SKM-1 treated with dmso at 0.1 percent for 144 hours (cell line): ENCODE data around the gene STAB2.
A peak's percentile ranks its signal among the peaks of the same experiment; 100 is the strongest.

Experiments used
- DNase-seq: peaks from one replicate; lab custom pipeline; 2025; ENCODE audit not compliant: unreplicated experiment; lab: John Stamatoyannopoulos, UW

The STAB2 gene

DNA sequence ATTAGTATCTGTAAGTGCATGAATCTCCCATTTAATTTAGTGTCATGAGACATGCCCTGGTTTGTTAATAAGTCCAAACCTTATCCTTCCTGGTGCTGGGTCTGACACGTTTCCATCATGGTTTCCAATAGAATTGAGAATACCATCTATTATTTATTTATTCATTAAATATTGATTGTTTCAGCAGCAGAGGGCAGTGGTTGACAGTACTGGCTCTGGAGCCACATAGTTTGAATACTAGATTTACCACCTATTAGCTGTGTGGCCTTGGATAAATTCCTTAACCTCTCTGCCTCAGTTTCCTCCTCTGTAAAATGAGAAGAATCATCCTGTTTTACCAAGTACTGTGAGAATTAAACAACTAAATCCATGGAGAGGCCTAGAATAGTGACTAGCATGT, 941 bp upstream of the STAB2 start:
- DNase-seq = no peak

DNA sequence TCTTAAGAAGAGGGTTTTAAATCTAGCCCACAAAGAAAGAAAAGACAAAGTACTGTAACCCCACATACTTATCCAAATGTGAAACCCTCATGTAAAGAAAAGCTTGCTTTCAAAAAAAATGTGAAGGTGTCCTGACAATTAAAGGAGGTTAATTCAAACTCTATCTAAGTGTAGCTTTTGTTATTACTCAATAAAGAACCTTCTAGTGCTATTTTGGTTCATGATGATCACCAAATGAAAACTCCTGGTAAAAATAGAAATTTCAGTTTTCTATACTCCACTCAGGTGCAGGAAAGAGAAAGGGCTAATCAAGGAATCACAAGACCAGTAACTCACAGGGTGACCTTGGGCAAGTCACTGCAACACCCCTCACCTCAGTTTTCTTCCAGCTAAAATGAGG, 1.6 kb downstream of the STAB2 start:
- DNase-seq = no peak

DNA sequence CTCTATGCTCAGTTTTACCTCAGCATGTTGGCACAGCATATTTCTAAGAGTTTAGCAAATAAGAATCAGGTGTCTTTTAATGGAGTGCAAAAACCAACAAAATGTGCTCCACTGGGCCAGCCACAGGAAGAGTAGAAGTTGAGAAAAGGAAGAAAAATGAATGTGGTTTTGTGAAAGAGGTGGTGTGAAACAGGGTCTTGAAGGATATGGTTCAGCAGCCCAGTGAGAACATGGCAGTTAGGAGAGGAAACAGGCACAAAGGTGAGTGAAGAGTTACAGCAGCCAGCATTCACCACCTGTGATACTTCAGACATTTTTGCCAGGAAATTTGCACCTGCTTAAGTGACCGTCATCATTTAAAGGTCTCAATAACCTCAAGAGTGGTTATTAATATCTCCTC, 2.4 kb downstream of the STAB2 start:
- DNase-seq = no peak

DNA sequence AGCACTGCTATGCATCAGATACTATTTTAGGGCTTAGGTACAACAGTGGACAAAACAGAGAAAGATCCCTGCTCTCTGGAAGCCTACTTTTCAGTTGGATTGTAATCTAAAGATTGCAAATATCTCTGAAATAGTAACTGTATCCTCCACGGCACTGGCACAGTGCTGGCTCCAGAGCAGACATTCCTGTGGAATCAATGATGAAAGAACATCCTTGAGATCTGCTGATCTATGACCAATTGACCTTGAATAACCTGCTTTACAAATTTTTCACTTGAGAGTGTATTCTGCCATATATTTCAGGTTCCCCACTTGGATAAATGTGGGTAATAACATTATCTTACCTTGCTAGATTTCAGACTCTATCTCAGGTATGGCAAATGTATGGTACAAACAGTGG, 3.2 kb downstream of the STAB2 start:
- no peak for DNase-seq

DNA sequence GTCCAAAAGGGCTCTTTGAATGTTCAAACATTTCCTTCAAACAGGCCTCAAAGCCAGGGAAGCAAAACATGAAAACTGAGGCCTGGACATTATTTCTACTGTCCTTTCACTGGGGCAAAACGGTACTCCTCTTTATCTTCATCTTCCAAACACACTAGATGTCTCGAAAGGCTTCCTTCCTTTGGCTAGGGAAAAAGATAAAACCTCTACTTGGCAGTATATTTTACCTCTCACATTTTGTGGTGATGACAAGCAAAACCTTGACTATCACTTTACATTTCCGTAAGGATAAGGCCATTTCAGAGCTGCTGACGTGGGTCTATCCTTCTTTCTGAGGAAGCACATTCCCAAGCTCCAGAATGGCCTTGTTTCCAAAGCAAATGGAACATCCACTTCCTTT, 9.9 kb downstream of the STAB2 start:
- no peak for DNase-seq

DNA sequence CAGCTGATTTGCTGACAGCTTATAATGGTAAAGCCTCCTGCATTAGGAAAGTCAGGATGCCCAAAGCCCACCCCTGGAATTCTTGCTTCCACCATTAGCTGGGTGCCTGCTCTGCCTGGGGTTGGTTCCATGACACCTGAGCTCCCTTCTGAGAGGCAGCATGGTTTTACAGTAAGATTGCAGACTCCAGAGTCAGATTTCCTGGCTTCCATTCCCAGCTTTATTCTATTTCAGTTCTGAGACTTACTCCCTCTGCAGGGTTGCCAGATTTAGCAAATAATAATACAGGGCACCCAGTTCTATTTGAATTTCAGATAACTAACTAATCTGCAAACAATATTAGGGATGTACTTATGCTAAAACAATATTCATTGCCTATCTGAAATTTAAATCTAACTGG, 12.2 kb downstream of the STAB2 start:
- no peak for DNase-seq

DNA sequence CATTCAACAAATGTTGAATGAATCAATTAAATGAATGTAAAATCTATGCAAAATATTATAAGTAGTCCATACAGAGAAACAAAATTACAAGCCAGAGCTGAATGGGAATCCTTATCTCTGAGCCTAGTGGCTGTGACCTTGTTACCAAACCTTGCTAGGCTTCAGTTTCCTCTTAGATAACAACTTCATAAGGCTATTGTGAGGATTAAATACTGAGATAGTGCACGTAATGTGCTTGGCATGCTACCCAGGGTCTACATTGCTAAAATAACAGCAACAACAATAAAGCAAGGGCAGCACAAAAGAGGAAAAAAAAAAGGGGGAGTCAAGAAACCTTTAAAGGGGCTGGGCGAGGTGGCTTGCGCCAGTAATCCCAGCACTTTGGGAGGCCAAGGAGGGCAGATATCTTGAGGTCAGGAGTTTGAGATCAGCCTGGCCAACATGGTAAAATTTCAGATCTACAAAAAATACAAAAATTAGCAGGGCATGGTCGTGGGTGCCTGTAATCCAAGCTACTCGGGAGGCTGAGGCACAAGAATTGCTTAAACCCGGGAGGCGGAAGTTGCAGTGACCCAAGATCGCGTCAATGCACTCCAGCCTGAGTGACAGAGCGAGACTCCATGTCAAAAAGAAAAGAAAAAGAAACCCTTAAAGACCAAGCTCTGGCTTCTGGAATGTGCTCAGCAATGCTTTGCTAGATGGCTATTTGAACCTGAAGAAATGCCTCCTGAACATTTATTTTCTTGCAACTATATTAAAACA, 14.1 kb downstream of the STAB2 start:
- DNase-seq = no peak

DNA sequence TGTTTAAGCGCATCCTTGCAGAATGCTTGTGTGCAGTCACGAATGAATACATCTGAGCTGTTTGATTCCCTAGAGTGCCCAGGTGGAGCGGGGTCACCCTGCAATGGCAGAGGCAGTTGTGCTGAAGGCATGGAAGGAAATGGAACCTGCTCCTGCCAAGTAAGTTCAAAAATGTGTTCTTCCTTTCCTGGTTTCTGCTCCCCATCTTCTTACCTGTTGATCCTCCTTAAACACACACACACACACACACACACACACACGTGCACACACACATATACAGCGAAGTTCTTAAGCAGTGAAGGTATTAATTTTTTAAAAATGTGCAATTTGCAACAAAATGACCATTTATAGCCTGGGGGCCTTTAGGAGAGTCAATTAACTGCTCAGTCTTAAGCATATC, 33.3 kb downstream of the STAB2 start:
- no peak for DNase-seq

DNA sequence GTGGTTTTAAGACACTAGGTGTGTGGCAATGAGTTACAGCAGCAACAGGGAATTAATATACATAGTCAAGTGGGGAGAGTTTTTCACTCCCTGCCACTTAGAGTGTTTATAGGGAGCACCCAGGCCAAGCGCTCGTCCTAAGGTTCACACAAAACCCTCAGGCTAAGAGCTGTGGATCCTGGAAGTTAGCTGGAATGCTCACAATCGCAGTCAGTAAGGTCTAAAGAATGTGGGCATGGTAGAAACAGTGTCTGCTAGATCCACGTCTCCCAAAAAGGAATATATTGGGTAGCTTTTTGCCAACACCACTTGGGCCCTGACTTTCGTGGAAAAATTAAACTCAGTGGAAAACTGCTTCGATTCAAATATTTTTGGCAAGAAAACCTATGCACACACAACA, 36.6 kb downstream of the STAB2 start:
- no peak for DNase-seq

DNA sequence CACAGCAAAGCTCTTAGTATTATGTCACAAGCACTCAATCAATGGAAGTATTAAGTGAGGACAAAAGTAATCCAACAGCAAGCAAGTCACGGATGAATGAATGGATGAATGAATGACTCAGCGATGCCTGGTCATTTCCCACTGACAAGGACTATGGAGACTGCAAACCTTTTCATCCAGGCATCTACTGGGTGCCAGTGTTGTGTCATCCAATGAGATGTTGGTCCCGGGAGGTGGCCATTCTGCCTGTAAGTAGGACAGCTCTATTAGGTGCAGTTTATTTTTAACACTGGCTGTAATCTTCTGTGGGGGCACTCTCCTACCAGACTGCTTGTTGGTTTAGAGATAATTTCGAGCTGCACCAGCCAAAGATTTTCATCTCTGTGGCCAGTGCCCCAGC, 39.4 kb downstream of the STAB2 start:
- no peak for DNase-seq

DNA sequence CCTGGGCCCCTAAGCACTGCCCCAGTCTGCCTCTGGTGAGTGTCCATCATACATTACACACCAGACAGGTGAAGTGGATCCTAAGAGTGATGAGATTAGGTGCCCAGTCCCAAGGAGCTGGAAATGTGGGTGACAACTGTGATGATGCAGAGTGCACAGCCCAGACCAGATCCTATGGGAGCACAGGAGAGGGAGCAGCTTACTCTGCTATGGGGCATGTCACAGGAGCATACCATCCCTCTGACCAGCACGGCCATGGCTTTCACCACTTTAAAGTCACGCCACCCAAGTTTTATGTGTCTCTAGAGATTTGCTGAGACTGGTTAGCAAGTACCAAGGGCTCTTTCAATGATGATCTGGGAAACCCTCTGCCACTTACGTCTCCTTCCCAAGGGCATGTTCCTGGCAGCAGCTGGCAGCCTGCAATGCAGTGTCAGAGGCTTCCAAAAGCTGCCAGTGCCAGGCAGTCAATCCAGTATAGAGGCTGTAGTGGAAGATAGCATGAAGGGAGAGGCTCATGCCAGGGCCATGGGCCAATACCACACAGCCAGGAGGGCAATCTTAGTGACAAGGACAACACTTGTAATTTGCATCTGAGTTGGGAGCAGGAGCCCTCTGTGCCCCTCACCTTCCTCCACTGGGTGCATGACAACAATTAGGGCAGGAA, 40.2 kb downstream of the STAB2 start:
- no peak for DNase-seq

DNA sequence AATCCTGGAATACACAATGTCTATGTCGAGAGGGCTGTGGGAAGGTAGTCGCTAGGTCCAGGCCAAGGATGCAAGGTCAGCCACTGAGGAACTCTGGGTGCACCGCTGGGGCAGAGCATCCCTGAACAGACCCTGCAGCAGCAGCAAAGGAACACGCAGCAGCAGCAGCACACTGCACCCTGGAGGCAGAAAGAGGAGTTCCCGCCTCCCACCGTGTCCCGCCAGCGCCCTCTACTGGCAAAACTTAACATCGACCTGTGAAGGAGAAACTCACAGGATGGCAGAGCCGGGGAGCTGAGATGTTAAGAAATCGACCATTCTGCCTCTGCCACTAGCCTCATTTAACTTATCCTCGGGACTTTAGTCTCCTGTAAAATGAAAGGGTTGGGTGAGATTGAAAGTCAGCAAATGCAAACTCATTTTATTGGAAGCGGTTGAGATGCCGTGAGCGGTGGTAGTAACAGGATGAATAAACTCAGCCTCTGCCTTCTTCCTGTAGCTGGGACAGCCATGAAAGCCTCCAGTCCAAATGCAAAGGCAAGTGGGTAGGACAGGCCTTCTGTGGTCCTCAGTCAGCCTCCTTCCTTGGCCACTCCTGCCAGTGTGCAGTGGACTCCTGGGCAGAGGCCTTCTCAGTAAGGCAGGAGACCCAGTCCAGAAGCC, 45.6 kb downstream of the STAB2 start:
- peak; percentile 49 for DNase-seq

DNA sequence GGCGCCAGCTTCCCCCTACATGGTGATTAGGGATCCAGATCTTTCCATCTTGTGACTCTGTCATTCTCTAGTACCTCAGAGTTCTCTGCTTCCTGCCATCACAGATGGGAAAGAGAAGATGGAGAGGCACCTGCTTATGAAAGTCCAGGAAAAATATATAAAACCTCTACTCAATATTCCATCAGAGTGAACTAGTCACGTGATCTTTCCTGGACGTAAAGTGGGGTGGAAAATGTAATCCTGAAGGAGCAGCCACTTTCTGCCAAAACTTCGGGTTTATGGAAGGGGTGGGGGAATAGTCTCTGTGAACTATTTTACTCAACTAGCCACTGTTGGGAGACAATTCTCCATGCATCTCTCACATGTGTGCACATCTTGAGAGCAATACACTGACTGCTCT, 47.7 kb downstream of the STAB2 start:
- no peak for DNase-seq

DNA sequence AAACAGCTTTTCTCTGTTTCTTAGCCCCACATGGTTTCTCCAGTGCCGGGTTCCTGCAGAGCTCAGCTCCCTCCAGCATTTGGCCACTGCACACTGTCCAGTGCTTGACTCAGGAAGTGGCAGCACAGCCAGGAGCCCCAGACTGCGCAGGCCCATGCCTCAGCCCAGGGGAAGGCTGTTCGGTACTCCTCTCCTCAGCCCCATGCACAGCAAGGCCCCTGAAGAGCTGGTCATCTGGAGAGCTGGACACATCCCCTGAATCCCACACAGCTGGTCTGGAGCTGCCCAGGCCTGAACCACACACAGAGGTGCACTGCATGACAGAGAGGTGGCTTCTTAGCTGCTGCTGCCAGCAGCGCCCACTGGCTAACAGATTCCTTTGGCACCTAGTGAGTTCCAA, 48.3 kb downstream of the STAB2 start:
- no peak for DNase-seq

DNA sequence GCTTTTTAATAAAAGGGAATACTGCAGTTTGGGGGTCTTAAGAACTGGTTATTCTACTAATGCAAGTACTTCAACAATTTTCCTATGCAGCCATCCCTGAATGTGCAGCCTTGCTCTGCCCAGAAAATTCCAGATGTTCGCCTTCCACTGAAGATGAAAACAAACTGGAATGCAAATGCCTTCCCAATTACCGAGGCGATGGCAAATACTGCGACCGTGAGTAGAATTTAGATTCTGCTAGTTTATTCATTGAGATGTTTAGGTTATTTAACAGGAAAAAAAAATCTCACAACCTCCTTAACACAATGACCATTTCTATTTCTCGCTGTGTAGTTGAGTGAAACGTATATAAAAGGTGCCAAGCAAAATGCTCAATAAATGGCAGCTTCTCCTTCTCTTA, 49.9 kb downstream of the STAB2 start:
- DNase-seq = no peak

DNA sequence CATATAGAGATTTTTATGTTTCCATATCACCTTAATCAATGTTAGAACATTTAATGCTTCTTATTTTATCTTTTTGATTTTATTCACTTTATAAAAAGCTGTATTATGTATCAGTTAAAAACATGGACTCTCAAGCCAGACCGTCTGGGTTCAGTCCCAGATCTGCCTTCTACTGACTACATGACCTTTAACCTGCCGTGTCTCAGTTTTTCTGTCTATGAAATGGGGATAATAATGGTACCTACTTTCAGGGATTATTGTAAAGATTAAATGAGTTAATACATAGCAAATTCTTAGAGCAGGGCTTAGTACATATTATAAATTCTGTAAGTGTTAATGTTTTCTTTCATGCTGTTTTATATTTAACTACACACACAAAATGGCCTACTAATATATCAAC, 50.4 kb downstream of the STAB2 start:
- DNase-seq = no peak

DNA sequence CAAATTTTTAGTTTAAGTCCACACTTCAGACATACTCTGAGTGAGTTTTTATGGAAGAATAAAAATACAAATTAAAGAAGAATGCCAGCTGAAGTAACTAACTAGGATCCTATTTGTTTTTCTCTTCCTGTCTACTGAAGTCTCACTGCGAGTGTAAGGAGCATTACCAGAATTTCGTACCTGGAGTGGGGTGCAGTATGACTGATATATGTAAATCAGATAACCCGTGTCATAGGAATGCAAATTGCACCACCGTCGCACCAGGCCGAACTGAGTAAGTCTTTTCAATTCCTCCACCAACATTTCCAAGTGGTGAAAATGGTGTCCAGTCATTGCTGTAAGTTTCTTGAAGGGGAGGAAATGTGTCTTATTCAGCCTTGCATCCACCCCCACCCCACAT, 52.9 kb downstream of the STAB2 start:
- no peak for DNase-seq

DNA sequence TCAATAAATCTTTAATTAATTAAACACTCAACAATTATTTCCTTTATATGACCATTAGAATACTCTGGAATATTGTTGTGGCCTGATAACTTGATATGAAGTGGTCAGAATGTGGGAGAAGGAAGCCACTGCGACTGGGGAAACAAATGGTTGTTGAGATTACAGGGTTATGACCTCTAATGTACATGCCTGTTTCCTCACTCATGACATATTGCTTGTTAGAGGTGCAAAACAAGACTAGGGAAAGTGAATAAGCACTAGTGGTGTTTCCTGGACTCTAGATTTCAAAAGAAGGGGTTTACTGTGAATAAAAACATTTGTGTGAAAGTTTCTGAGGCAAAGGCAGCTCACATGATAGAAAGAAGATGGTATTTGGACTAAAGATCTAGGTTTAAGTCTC, 53.3 kb downstream of the STAB2 start:
- DNase-seq = no peak

DNA sequence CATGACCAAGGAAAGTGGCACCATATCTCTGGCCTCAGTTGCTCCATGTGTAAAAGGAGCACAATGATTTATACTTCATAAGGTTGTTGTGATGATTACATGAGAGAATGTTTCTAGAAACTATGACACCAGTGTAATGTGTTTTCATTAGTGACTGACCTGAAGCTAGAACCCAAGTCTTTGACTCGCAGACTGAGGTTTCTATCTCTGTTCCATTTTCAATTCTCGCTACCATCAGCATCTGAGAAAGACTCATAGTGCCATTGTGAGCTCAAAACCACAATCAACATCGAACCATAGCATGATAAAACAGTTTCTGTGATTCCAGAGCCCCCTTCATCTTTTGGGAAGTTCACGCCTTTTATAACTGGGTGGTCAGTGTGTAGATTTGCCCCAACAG, 53.8 kb downstream of the STAB2 start:
- DNase-seq = no peak

DNA sequence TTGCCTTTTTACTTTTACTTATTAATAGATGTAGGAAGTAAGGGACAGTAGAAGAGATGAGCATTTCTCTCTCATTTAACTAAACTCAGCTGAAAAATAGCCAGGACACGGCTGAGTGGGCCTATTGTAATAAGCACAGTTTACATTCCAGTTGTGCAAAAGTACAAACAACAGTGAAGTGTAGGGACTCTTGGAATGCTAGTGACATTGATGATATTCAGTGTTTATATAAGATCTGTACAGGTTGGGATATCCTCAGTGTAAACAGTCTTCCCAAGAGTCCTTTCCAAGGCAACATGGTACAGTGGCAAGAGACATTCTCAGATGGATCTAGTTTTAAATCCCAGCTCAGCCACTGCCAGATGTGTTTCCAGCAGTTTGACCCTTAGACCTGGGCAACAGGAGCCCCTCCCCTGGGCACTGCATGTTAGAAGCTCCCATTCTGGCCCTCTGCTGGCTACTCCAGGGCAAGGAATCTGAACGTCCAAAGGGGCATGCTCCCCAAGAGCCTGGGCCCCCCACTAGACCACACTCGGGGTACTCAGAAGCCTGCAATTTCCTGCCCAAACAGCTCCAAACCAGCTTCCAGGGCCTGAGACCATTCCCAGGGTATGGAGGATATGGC, 55.3 kb downstream of the STAB2 start:
- DNase-seq = no peak

DNA sequence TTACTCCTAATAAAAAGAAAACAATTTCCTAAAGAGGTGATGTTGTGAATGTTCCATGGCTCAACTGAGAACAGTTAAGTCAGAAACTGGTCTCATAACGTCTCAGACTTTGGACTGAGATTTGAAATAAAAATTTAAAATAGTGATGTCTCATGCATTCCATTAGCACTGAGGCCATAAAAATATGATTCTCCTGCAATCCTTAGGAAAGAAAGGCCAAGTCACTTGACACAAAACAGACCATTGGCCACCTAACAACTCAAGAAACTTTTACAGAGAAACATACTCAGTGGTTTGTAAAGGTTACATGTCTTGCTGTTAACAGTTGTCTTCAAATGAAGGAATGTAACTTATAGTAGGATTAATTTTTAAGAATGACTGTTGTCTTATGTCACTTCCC, 58.1 kb downstream of the STAB2 start:
- DNase-seq = no peak

DNA sequence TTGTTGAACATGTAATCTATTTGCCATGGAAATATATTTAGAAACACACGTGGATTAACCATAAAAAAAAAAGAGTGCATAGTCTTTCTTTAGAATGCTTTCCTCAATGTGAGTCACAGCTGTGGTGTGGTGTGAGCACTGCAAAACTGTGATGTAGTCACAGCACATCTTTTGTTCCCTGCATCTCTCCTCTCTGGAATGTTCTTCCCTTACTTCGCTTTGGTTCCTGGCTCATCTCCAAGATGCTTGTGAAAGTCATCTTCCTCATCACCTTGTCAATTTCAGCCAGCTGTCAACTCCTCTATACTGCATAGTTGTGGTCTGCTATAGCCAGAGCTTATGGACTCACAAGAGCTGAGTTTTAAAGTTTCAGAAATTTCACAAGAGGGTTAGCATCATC, 60.2 kb downstream of the STAB2 start:
- no peak for DNase-seq
